Fibroblast of peridontal ligament (primary cell): ENCODE data around the gene SNPH.

Source experiments
- DNase-seq: peaks from one replicate; pipeline ENCODE4 v3.0.0-alpha.2; 2010; ENCODE audit errors: extremely low read depth

The SNPH gene

DNA sequence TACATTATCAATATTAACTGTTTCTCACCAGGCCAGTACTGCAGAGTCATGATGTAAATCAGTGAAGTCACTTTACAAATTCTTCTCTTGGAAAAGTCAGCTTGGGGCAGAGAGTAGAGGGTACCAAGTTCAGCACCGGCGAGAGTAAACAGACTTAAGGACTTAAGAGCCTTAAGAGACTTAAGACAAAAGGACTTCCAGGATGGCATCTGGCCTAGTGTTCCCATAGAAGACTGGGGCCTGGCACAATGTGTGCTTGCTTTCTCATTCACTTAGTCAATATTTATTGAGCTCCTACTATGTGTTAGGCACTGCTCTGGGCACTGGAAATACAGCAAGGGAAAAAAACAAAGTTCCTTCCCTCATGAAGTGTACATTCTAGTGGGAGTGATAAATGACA lies 1.4 kb upstream of the SNPH start:
- no peak for DNase-seq

DNA sequence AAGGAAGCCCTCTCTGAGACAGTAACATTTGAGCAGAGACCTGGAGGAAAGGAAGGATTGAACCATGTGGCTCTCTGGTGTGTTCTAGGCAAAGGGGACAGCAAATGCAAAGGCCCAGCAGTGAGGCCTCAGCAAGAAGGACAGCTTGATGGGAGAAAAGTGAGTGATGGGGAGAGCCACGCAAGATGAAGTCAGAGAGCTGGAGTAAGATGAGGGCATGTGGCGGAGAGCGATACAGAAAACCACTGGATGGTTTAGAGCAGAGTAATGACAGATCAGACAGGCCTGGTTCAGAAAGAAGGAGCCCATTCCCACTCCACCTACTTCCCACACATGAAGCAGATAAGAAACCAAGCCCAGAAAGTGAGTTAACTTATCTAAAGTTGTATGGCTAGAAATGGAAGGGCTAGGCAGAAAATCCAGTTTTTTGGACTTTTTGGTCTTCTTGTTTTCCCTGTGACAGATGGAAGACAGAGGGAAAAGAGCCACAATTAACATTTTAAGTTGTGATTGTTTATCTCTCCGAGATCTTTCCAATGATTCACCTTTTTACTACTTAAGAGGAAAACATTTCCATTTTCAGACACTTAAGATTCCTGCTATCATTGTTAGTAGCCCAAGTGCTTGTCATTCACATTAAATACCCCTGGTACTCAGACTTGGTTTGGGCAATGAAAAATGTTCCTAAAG lies 723 bp upstream of the SNPH start:
- peak; percentile 14 for DNase-seq

DNA sequence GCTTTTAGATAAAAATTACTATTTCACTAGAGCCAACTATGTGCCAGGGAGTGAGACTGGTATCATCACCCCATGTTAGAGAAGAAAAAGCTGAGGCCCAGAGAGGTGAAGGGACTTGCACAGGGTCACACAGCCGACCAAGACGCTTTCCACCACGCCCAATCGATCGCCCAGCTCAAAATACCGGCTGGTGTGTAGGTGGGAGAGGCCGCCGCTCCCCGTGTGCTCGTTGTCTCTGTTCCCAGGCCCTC lies 253 bp upstream of the SNPH start:
- DNase-seq: no peak

DNA sequence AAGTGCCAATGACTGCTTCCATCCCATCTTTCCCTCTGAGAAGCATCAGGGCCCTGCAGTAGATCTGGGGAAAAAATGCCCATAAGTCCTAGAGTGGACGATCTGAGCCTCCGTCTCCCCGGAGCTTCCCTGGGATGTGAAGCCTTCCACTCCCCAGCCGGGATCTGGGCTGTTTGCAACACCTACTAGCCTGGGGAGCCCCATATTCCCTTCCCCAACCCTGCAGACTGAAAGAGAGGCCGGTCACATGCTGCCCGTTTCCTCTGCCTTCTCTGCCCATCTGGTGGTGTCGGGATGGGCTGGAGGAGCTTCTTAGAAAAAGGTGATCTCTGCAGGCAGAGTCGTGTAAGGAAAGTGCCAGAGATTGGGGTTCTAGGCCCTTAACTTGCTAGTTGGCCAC lies 1.1 kb downstream of the SNPH start:
- no peak for DNase-seq

DNA sequence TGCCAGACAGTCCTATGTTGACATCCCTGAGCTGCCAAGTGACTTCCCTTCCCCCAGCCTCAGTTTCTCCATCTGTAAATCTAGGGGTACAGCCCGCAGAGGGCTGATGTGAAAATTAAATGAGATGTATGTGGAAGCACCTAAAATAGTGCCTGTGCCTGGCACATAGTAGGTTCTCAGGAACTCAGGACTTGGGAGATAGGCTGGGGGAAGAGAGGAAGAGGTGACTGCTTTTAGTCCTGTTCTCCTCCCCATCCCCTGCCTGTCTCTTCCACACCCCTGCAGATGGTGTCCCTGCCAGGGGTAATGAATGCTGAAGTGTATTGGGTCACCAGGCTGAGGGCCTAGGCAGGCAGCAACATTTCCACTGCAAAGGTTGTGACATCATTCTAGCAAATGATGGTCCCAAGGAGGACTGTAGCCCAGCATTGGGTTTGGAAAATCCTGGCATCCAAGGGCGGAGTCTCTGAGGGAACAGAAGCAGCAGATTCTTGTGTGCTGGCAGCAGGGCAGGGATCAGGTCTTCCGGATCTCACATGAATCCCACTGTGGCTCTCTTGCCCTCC lies 1.8 kb downstream of the SNPH start:
- DNase-seq: no peak

DNA sequence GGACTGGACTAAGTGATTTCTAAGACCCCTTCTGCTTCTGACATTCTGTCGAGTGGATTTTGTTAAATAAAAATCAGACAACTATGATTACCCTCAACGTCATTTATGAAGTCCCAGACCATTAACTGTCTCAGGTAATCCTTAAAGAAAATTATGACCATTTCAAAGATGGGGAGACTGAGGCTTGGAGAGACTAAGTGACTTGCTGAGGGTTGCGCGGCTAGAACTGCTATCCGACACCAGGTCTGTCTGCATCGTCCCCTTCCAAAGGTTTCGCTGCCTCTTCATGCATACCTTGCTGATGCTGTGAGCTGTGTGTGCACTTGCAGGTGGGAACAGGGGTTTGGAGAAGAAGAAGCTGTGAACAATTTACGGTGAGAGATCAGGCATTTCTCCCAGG lies 3.1 kb downstream of the SNPH start:
- DNase-seq: no peak

DNA sequence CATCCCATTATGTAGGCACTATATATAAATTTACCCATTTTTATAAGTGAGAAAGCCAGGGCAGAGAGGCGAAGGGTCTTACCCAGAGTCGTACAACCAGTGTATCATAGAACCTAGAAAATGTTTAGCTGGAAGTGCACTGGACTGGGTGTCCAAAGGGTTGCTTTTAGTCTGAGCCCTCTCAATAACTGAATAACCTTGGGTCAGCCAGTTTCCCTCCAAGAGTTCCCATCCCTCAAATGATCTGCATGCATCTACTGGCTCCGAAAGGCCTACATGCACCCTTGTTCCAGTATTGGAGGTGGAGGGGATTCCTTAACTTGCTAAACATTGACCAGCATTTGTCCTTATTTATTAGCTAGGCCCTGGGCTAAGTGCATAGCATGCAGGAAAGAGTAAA lies 3.8 kb downstream of the SNPH start:
- DNase-seq: no peak

DNA sequence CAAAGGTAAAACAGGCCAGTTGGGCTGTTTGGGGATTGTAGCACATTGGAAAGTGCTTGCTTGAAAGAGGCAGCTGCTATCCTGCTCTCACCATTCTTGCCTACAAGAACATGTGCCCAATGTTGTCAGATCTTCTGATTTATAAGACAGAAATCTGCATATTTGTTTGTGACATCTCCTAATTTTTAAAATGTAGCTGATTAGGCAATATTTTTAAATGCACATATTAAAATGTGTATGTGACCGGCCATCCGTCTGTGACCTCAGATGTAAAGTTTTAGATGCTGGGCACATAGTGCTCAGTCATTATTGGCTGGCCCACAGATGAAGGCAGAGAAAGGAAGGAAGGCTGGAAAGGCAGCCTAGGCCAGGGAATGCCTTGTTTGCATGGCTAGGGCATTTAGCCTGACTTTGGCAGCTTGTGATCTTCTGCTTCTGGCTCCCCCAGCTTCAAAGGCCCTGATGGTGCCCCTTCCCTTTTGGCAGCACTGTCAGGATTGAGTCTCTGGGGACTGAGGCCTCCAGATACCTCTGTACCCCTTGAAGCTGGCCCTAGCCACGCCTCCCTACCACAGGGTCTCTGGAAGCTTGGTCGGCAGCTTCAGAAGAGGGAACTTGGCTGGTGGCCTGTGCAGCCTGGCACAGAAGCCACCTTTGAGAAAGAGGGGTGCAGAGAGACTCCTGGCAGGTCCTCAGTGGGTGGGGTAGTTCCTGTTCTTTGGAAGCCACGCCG lies 6.4 kb downstream of the SNPH start:
- DNase-seq: no peak

DNA sequence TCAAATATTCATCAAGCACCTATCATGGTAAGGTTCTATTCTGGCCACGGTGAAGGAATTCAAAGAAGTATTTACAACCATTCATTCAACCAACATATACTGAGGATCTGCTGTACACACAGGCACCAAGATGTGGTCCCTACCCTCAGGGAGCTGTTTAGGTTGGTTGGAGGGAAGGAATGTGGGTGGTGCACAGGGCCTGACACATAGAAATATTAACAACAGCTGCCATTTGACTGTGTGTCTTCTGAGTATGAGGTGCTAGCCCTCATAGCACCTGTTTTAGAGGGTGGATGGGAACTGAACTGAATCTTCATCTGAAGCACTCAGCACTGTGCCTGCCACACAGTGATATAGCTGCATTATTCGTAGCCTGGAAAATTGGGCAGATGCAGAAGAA lies 7.3 kb downstream of the SNPH start:
- DNase-seq: no peak

DNA sequence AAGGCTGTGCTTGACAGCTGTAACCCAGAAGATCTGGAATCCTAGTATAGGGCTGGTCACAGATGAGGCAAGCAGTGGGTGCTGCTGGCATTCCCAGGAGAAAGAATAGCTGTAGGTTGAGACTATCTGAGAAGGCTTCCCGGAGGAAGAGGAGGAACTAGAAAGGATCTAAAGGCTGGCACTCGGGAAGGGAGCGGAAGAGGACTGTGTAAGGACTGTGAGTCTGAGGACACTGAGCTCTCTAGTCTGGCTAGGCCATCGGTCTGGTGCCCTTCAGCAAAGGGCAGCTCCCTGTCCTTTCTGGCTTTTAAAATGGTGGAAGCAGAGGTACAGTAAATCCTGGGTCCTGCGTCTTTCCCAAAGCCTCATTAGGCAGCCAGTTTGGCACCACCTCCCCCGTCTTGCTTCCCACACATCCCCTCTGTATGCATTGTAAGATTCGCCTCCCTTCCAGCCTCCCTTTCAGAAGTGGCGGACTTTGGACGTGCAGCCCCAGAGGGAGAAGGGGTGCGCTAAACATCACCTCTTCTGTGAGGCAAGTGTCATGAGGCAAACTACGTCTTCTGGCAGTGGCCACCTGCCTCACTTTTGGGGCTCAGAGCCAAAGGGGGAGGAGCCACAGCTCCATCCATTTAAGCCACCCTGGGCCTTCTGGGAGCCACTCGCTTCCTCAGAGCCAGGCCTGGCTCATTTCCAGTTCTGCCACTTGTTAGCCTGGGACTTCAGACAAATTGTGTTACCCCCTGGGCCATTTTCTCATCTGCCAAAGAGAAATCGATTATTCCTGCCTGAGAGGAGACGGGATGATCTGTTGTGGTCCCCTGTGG lies 8.6 kb downstream of the SNPH start:
- no peak for DNase-seq

DNA sequence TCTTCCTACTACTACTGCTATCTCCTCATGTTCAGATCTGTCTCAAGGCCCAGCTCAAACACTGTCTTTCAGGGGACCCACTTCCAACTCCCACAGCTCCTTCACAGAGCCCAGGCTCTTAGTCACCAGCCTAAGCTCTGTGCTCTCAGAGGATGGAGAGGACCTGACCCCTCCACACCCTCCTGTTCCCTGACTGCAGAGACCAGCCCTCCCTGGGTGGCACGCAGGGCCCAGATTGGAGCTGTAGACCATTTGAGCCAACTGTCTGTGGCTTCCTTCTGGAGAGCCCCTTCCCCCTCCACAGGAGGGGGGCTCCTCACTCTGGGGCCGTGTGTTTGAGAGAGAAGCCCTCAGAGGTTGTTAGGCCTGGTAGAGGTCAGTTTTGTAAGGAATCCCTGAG lies 9.8 kb downstream of the SNPH start:
- no peak for DNase-seq

DNA sequence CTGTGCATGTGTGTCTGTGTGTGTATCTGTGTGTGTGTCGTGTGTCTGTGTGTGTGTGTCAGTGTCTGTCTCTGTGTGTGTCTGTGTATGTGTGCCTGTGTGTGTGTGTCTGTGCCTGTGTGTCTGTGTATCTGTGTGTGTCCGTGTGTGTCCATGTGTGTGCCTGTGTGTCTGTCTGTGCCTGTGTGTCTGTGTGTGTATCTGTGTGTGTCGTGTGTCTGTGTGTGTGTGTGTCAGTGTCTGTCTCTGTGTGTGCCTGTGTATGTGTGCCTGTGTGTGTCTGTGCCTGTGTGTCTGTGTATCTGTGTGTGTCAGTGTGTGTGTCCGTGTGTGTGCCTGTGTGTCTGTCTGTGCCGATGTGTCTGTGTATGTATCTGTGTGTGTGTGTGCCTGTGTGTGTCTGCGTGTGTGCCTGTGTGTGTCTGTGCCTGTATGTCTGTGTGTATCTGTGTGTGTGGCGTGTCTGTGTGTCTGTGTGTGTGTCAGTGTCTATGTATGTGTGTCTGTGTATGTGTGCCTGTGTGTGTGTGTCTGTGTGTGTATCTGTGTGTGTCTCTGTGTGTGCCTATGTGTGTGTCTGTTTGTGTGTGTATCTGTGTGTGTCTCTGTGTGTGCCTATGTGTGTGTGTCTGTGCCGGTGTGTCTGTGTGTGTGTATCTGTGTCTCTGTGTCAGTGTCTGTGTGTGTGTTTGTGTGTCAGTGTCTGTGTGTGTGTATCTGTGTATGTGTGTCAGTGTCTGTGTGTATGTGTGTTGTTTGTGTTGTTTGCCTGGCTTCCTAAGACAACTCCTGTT lies 11.6 kb downstream of the SNPH start:
- DNase-seq: no peak

DNA sequence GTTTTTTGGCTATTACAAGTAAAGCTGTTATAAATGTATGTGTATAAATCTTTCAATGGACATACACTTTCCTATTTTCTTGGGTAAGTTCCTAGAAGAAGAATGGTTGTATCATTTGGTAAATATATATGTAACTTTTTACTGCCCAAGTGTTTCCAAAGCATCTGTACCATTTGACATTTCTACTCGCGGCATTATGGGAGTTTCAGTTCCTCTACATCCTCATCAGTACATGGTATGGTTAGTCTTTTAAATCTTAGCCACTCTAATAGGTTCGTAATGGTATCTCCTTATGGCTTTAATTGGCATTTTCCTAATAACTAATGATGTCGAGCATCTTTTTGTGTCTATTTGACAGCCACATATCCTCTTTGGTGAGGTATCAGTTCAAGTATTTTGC lies 12.9 kb downstream of the SNPH start:
- no peak for DNase-seq

DNA sequence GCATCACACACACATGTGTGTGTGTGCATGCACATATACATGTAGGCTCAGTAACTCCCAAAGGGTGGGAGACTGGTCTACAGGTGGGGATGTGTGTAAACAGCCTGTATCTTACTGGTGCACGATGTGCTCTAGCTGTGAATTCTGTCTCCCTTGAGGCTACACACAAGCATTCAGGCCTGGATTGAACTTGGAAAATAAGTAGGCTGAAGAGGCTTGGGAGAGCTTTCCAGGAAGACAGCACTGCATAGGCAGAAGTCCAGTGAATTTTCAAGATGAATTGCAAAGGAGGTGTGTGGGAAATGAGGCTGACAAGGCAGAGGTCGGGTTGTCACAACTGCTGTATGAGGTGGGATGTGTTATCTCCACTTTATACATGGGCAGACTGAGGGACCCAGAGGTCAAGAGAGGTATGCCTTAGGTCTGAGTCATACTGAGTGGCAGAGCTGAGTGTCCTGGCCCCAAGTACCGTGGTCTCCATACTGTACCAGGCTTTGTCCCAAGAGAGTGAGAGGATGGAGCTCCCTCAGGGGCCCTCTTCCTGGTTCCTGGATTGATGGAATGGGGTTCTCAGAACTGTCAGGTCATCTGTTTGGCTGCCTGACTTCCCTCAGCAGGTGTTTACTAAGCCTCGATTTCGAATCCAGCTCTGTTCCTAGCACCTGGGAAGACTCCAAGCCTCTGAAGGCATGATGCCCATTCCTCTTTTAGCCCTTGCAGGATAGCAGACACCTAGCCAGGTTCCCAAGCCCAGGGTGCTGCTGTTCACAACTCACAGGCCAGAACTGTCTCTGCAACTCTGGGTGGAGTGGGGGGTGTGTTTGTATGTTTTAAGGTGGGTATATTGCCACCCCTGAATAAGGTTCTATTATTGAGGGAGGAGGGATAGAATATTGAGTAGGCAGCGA lies 14.4 kb downstream of the SNPH start:
- no peak for DNase-seq

DNA sequence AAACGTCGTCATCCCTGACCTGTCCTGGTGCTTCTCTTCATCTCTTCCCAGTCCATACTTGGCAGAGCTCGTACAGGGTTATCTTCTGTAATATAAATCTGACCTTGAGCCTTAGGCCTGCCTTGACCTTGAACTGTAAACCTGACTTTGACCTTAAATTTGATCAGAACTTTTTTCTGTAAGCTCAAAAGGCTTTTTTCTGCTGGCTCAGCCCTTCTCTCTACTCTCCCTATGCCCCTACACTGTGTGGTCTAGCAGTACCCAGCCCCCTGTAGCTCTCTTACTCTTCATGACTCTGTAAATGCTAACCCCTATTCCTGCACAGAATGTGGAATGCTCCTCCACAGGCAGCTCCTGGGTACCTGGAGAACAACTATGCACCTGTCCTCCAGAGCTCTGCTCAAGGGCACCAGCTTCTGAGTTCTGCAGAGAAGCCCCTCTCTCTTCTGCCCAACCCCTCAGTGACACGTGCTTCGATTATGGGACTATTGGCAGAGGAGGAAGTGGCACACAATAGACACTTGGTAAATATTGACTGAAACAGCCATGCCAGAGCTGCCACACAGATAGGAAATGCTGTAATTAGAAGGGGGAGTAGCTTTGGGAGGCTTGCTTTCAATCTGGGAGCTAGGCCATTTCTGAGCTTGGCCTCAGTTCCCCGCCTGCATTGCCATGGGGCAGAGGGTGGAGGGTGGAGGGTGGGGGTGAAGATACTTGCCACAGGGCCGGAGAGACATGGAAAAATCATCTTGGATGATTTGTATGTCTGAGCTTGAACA lies 15.4 kb downstream of the SNPH start:
- DNase-seq: no peak

DNA sequence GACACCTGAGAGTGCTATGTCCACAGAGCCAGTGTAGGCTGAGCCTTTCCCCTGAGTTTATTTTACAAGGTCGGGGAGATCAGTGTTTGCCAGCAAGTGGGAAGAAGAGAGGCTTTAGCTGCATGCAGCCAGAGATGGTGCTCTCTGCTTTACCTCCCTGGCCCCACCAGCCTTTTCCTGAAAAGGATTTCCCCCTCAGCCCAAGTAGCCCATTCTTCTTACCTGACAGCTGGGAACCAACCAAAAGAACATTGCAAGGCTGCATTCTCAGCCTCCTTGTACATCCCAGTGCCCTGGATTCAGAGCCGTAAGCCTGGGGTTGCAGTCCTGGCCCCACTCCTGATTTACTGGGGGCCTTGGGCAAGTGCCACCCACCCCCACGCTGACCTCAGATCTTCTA lies 16.9 kb downstream of the SNPH start:
- no peak for DNase-seq

DNA sequence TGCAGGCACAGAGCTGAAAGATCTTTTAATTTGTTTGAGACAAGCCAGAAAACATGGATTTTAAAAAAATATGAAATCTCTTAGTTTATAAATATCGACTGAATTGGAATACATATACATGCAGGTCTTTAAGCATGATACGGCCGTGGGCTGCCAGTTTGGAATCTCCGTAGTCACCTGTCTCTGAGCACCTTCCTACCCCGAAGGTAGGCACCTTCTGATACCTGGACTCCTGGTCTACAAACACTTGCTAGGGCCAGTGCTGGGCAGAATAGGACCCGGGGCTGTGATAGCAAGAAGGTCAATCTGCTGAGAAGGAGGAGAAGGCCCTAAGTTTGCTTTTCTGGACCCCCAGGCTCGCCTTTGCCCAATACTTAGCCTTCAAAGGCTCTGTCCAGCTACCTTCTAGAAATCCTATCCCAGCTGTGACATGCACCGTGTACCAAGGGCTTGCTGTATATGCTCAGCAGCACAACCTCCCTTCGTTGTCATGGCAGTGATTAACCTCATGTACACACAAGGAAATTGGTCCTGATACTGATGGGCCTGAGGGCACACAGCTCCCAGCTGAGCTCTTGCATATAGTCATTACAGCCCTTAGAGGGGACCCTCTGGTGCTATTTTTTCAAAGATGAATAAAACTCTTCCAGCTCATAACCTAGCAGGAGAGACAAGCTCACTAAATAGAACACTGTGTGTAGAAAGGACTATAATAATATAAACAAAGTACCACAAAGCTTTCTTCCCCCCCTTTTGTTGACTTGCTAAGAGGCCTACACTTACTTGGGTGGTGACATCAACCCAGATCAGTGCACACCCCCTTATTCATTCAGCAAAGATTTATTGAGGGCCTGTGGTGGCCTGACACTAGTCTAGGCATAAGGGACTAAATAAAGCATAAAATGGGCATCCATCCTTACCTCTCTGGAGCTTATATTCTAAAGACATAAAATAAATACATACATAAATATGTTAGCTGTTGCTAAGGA lies 17.7 kb downstream of the SNPH start:
- no peak for DNase-seq

DNA sequence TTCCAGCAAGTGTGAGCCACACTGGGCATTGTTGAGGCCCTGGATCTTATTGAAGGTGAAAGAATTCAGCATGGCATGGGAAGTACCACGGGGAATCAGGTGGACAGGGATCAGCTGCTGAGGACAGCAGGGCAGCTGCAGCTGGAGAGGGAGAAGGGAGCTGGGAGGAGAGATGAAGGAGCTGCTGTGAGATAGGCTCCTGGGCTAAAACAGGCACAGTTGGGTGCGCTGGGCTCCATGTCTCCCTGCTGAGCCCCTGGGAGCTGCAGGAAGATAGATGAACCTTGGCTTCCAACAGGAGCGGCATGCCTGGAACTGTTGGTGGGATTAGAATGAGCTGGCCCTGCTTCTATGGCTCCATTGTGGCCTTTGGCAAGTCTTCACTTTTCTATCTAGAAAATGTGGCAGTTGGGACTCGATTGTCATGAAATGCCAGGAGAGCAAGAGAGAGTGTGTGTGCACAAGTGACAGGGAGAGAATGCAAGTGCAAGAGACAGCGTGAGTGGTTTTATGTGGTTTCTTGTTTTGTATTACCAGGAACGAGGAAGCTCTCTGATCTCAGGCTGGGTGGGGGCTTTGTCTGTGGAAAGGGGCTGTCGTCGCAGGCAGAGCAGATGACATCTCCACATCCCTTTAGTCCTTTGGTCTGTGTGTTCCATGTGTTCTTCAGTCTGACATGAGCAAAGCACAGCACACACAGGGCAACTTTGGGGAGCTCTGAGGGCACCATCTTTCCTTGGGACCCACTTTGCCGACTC lies 20.4 kb downstream of the SNPH start:
- no peak for DNase-seq
